Thyroid gland (tissue), 4 donors: ENCODE data around the gene XK.

Experiments
- CTCF ChIP-seq, 6 experiments: fragments of 200-600 bp in 3 of 6; fragments of 450-650 bp in 3 of 6; sonication (generic) in 3 of 6; IDR thresholded peaks; one replicate each; pipeline ENCODE4 v1.5.1; 2016 to 2019; ENCODE audit warnings: antibody characterized with exemption in 6 of 6, mild to moderate bottlenecking in 2 of 6, inconsistent platforms in 1 of 6, moderate library complexity in 1 of 6
- POLR2A ChIP-seq, 2 donors: fragments of 450-650 bp; IDR thresholded peaks; one replicate each; pipeline ENCODE4 v1.6.1; 2017; ENCODE audit warnings: antibody characterized with exemption in 2 of 2, mild to moderate bottlenecking in 2 of 2, moderate library complexity in 1 of 2

- TF ChIP-seq POLR2A (IDR thresholded peaks at IDR 0.05) (no peak), CTCF (IDR thresholded peaks at IDR 0.05) (no peak)
Observed at GRCh38 chrX:37684426-37684825, 1.2 kb upstream of the XK start.
